Kasumi-1 (cell line): ENCODE measurements around the gene RAET1G.
"Not testable (repeated sequence)": the region's sequence is repeated elsewhere in the genome, so short reads cannot be mapped to it uniquely, and the experiment has no call there.

Source experiments
- DNase-seq, 2 experiments: peaks; one replicate each; lab custom pipeline; 2025; lab: John Stamatoyannopoulos, UW

The RAET1G gene

DNA sequence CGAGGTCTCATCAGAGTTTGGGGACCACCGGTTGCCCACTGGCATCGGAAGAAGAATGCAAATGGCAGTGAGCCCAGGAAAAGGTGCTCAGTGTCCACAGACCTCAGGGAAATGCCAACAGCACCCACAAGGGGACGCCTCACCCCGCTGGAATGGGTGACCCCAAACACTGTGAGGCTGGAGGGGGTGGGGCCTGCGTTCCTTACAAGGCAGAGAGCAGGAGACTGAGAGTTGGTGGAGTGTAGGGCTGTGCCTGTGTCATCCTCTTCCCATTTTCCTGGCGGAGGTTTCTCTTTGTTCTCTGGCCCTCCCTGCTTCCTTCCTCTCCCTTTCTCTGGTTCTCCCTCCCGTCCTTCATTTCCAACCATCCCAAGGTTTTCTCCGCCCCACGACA is 31.0 kb upstream of the RAET1G start:
- DNase-seq = not testable (repeated sequence)

DNA sequence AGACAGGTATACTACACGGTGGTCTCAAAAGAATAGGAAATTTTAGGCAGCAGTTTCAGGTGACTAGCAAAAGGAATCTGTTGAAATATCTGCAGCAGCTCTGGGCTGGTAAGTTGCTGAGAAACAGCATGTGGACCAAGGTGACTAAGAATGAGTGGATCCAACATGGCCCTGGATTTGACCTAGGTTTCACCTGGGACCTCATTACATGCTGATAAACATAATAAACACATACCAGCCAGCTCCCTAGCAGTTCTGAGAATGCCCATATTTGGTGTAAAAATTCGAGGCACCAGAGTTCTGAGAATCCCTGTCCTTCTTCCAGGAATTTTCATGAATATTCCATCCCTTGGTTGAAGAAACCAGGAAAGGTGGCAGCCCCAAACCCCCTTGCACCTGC is 30.5 kb upstream of the RAET1G start:
- DNase-seq = not testable (repeated sequence)

- no peak for DNase-seq
These were observed 28.7 kb upstream of the RAET1G start for GRCh38 chr6:149951626-149952025.

- no peak for DNase-seq
These were observed 28.2 kb upstream of the RAET1G start for GRCh38 chr6:149951096-149951495.

DNA sequence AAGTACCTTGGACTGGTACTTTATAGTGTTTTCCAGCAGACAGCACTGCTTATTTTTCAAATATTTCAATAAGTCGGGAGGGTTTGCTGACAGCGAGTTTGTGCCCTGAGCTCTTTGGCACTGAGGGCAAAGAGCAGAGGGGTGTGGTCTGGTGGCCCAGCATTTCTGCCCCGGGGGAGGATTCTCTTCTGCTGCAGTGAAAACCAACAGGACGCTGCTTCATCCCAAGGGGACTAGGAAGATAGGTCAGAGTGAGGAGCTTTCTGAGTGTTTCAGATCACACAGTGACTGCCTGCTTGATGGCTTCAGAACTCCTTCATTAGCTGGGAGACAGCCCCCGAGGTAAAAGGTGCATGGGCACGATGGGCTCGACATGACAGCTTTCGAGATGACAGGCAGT is 27.5 kb upstream of the RAET1G start:
- no peak for DNase-seq

- no peak for DNase-seq
These were observed 25.7 kb upstream of the RAET1G start for GRCh38 chr6:149948616-149949015.

DNA sequence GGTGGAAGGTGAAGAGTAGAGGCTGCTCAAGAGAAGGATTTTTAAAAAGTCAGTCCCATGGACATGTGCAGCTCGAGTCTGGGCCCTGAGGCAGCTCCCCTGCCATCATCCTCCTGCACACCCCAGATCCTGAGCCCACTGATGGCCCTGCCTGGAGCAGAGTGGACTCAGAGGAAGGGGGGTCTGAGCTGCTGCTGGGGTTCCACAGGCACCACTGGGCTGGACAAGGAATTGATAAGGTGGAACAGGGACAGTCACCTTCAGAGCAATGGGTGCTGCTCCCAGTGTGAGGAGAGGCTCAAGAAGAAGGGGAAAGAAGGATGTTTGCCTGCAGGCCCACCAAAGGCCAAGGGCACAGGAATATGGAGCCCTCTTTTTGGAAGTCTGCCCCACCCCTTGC is 25.1 kb upstream of the RAET1G start:
- DNase-seq = no peak

GRCh38 chr6:149947533-149947932 is 24.6 kb upstream of the RAET1G start:
- DNase-seq = not testable (repeated sequence)

GRCh38 chr6:149946631-149947030 is 23.7 kb upstream of the RAET1G start:
- DNase-seq = not testable (repeated sequence)

DNA sequence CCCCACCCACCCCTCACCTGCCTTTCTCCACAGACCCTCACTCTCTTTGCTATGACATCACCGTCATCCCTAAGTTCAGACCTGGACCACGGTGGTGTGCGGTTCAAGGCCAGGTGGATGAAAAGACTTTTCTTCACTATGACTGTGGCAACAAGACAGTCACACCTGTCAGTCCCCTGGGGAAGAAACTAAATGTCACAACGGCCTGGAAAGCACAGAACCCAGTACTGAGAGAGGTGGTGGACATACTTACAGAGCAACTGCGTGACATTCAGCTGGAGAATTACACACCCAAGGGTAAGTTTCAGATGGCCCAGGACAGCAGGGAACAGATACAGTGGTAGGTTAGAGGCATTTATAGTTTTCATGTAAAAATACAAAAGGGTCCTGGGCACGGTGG is 22.4 kb upstream of the RAET1G start:
- not testable (repeated sequence) for DNase-seq

- DNase-seq = not testable (repeated sequence)
These were observed 20.4 kb upstream of the RAET1G start for GRCh38 chr6:149943321-149943720.

DNA sequence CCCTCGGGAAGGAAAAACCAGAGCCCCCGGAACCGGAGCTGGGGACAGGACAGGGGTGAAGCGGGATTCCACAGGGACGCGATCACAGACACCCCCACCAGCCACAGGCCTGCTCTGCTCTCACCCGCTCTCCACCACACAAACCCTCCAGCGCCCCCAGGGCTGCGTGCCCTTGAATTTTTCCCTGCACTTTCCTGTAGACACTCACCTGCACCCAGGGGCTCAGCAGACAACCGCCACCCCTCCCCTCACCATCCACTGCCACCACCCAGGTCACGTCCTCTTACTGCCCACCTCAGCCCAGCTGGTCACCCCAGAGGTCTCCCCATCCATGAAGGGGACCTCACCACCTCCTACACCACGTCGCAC is 19.5 kb upstream of the RAET1G start:
- DNase-seq = no peak

GRCh38 chr6:149941583-149942460 is 18.9 kb upstream of the RAET1G start, which contains the start of gene ULBP2:
TSS of gene ULBP2 (plus strand) at chr6:149942014. CDS start at chr6:149942073, 59 bp downstream.
- DNase-seq = peak; percentile 90 to 91

- no peak for DNase-seq
These were observed 17.7 kb upstream of the RAET1G start for GRCh38 chr6:149940672-149940982.

DNA sequence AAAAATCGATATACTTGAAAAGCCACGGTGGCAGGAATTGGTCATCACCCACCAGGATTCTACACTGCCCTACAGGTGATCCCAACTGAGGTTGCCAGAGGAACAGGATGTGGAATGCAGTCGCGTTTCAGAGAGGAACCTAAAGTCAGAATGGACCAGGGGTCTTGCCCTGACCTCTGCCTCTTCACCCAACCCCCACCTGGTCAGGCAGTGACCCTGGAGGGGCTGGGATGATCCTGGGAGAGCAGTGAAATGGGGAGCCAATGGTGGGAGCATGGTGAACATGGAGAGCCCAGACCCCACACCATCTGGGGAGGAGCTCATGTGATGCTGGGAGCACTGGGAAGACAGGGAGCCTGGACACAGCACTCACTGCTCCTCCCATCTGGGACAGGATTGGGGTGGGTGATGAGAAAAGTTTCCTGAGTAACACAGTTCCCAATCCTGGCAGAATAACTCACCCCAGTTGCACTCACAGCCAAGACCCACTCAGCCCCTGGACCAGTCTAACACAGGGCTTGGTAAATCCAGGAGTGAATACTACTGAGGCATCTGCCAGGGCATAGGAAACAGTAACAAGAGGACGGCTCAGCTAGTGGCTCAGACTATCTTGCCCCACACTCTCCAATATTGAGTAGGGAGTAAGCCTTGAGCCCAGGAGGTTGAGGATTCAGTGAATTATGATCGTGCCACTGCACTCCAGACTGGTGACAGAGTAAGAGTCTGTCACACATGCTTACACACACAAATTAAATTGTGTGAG is 17.2 kb upstream of the RAET1G start:
- no peak for DNase-seq

GRCh38 chr6:149939356-149939648 is 16.4 kb upstream of the RAET1G start:
- DNase-seq = no peak

GRCh38 chr6:149938571-149939355 is 15.8 kb upstream of the RAET1G start:
- peak in 1 of 2 experiments; percentile 13 for DNase-seq

DNA sequence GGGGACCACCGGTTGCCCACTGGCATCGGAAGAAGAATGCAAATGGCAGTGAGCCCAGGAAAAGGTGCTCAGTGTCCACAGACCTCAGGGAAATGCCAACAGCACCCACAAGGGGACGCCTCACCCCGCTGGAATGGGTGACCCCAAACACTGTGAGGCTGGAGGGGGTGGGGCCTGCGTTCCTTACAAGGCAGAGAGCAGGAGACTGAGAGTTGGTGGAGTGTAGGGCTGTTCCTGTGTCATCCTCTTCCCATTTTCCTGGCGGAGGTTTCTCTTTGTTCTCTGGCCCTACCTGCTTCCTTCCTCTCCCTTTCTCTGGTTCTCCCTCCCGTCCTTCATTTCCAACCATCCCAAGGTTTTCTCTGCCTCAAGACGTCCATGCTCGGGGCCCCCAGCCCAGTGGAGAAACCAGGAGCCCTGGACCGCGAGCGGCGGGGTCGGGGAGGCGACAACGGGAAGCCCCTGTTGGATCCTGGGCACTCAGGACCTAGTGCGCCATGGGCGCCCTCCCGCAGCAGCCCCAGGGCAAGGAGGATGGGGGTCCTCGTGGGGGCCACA is 15.2 kb upstream of the RAET1G start:
- not testable (repeated sequence) for DNase-seq

GRCh38 chr6:149936743-149937142 is 13.8 kb upstream of the RAET1G start:
- no peak for DNase-seq

- no peak for DNase-seq
These were observed 12.7 kb upstream of the RAET1G start for GRCh38 chr6:149935668-149936067.

DNA sequence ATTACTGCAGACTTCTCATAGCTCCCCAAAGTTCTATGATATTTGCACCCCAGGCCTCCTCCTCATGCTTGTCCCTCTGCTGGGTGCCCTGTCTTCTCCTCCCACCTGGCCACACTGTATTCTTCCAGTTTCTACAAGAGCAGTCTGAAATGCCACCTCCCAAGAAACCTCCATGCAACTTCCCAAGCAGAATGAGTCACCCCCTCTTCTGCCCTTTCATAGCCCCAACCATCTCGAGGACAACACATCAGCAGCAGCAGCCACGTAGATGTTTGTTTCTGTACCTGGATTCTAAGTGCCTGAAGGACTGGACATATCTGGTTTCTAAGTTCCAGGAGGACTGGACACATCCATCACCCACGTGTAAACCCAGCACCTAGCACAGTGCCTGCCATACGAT is 12.3 kb upstream of the RAET1G start:
- no peak for DNase-seq
